ENCODE results near the gene TREML2. TPM values are rescaled to one million over a fixed set of nuclear protein-coding genes. Genes with fewer than 3 reads are reported as not detected.

TREML2 gene
- total RNA-seq, 1 donor from 2014 or later, result not detected

DNA sequence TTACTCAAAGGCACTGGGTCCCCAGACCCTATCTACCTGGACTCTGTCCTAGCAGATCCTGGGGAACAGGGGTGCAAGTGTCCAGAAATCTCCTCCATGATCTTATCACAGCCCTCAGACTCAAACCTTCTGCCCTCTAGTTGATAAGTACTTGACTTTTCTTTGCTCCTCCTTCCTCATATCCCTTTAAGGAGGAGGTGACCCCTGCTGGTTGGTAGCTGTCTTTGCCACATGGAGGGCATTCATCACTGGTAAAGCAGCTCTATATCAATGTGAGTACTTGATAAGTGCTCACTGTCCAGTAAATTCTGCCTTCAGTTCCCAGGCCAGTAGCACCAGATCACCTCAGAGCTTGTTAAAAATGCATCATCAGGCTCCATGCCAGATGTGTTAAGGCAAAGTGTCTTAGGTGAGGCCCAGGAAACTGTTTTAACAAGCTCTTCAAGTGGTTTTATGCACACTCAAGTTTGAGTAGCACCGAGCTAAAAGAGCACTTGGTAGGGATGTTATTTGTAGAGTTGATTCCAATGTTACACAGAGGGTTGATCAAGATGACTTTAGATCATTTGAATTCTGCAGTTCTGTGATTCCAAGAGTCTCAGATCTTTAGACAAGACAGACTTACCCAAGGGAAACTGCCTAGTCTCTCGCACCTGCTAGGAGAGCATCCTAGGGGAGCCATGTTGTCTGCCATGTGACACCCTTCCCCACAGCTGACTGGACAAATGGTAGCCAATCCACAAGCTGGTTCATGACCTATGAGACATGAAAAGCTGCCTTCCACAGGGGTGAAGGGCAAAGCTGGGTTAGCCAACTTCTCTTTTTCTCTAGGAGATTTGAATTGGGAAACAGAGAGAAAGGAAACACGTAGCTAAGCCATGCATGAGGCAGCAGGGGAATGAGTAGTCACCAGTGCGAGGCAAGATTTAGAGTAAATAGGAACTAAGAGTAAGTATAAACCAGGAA lies 18.6 kb downstream of the TREML2 start:
- DNase-seq, result no peak
- intact Hi-C loops (cut with micrococcal nuclease), result no loop called here
- ATAC-seq, result peak; percentile 73

- intact Hi-C loops (cut with micrococcal nuclease), result no loop called here
- DNase-seq (no peak), ATAC-seq (no peak)
These were observed 19.4 kb downstream of the TREML2 start for GRCh38 chr6:41181566-41181965.

GRCh38 chr6:41179163-41179562 lies 21.8 kb downstream of the TREML2 start:
- ATAC-seq (no peak), DNase-seq (no peak)
- intact Hi-C loops (cut with micrococcal nuclease), result no loop called here

DNA sequence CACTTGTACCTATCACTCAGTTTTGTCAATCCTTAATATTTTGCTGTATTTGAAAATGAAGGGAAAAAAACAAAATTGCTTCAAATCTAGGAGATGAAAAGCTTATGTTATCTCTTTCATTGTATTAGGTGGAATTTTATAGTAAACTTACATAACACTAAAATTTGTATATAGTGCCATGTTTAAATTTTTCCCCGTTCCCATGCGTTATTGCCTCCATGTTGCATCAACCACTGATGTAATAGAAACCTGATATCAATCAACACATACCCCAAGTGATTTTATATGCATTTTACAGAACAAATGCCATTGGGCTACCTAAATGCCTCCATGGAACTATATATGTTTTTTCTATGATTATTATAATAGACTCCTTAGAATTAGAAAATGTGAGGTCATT lies 23.3 kb downstream of the TREML2 start:
- ATAC-seq, result no peak

DNA sequence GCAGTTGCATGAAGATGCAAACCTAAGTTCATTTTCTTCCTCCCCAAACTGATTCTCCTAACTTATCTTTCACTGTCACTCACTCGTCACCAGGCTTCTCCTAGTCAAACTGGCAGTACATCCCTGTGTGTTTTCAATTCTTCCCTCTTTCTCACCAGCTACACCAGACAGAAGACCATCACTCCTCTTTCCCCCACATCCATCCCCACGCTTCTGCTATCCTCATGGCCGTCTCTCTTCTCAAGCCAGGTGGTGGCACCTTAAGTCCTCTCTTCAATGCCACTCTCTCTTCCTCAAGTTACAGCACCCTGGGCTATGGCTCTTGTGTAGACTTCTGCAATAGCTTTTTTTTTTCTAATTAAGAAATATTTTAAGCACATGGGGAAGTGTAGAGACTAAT lies 23.7 kb downstream of the TREML2 start:
- ATAC-seq (no peak), DNase-seq (no peak)
- intact Hi-C loops (cut with micrococcal nuclease), result no loop called here

More for the DNA sequence above, 23.3 kb downstream of the TREML2 start:
- intact Hi-C loops (cut with micrococcal nuclease), result no loop called here
- DNase-seq, result no peak

DNA sequence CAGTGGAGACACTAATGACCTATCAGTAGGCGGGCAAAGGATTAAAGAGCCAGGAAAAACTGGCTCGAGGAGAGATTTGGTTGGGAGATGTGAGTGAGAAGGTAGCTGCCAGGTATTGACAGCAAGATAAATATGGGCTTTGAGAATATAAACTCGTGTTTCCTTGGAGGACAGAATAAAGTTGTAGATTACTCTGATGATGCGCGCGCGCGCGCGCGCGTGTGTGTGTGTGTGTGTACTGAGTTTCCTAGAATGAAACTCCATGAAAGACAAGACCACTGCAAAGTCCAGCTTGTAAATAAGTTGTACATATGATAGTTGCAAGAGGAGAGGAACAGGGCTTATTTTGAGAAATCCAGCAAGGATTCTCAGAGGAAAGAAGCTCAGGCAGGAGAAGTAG lies 24.8 kb downstream of the TREML2 start:
- intact Hi-C loops (cut with micrococcal nuclease), result no loop called here
- DNase-seq (no peak), ATAC-seq (no peak)

GRCh38 chr6:41175084-41175483 lies 25.9 kb downstream of the TREML2 start:
- intact Hi-C loops (cut with micrococcal nuclease), result no loop called here
- ATAC-seq (no peak), DNase-seq (no peak)

DNA sequence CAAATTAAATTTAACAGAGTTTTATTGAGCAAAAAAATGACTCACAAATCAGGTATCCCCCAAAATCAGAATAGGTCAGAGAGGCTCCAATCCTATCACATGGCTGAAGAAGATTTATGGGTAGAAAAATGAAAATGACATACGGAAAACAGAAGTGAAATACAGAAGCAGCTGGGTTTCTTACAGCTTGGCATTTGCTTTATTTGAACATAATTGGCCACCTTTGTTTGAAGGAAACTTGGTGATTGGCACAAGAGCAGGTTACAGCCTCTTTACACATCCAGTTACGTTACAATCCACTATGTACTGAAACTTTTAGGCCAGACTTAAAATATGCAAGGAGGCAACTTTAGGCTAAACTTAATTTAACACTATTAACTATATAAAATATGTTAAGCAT lies 26.3 kb downstream of the TREML2 start:
- intact Hi-C loops (cut with micrococcal nuclease), result no loop called here
- DNase-seq (no peak), ATAC-seq (no peak)

DNA sequence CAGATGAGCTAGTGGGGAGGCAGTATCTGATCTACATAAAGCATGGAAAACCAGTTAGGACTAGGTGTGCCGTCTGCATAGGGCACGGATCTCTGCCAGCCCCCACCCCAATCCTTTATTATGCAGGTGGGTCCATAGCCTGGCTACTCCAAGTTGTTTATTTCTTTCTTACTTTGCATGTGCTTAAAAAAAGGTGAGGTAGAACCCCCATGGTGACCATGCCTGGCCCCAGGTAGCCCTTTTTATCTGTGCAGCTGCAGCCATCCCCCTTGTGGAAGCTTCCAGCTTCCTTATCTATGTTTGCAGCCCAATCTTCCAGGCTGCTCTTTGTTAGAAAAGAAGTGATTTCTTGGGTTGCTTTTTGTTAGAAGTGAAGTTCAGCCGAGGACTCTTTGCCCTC lies 29.0 kb downstream of the TREML2 start:
- intact Hi-C loops (cut with micrococcal nuclease), result no loop called here
- DNase-seq (no peak), ATAC-seq (no peak)

- DNase-seq (no peak), ATAC-seq (no peak)
- intact Hi-C loops (cut with micrococcal nuclease), result no loop called here
These were observed 30.3 kb downstream of the TREML2 start for GRCh38 chr6:41170547-41171160.

DNA sequence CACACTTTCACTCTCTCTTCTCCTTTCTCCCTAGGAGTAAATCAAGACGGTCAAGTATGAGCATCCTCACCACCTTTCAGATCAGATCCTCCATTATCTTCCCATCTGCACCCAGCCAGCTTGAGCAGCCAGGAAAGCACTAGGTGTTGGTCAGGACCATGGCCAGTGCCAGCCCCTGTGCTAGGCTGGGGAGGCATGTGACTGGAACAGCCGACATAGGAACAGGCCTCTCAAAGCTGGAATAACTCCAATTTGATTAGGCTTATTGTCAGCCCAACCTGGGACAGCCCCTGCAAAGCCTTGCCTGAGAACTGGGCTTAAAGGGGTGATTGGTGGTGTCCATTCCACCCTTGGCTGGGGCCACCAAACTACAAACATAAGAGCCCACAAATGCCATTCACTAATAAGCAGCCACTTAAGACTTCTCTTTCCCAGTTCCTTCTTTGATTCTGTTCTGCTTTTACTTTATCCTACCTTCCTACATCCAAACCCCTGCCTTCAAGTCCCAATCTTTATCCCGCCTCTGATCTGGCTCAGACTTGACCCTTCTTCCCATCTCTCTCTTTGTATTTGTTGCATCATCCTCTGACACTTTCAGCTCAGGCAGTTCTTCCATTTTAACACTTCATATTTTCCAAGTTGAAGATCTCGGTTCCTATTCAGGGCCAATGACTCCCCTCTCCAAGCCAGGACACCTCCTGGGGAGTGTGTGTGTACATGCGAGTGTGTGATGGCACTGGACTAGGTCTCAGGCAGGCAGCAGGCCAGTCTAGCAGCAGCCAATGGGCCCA lies 33.6 kb downstream of the TREML2 start:
- ATAC-seq (no peak), DNase-seq (no peak)
- intact Hi-C loops (cut with micrococcal nuclease), result no loop called here

- ATAC-seq, result no peak
- intact Hi-C loops (cut with micrococcal nuclease), result no loop called here
- DNase-seq, result no peak
These were observed 36.3 kb downstream of the TREML2 start for GRCh38 chr6:41164551-41165120.

GRCh38 chr6:41163419-41163717 lies 37.6 kb downstream of the TREML2 start:
- DNase-seq (no peak), ATAC-seq (no peak)
- intact Hi-C loops (cut with micrococcal nuclease), result no loop called here

- DNase-seq (no peak), ATAC-seq (no peak)
- intact Hi-C loops (cut with micrococcal nuclease), result no loop called here
These were observed 38.1 kb downstream of the TREML2 start, which contains the start of gene TREM2 for GRCh38 chr6:41162687-41163418. TSS of gene TREM2 (minus strand) at chr6:41163116. CDS start at chr6:41163082, 34 bp downstream.

- intact Hi-C loops (cut with micrococcal nuclease), result no loop called here
- DNase-seq (no peak), ATAC-seq (no peak)
These were observed 38.9 kb downstream of the TREML2 start for GRCh38 chr6:41161851-41162552.

DNA sequence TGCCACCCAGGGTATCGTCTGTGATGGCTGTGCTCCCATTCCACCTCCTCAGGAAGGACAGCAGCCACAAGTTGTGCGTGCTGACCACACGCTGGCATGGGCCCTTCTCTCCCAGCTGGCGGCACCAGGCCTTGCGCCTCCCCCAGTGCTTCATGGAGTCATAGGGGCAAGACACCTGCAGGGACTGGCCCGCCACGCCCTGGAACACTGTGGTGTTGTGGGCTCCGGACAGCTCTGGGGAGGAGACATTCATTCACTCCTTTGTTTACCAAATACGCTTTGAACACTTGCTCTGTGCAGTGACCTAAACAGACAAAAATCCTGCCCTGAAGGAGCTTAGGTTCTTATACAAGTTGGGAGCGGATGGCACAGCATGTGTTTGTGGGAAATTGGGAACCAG lies 39.6 kb downstream of the TREML2 start:
- intact Hi-C loops (cut with micrococcal nuclease), result no loop called here
- DNase-seq (no peak), ATAC-seq (no peak)

DNA sequence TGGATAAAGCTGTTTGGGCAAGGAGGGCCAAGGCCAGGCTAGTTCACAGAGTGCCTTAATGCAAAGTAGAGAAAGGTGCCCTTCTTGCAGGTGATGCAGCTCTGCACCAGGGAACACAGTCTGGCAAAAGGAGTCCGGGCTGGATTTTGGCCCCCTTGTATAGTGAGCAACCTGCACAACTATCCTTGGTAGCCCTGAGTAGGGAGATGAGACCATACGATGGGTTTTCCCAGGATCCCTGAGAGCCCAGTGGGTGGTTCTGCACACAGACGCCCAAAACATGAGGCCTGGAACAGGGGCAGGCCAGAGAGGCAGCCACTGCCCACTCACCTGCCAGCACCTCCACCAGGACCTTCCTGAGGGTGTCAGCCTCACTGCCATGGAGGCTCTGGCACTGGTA lies 40.0 kb downstream of the TREML2 start:
- intact Hi-C loops (cut with micrococcal nuclease), result no loop called here
- DNase-seq (no peak), ATAC-seq (no peak)

GRCh38 chr6:41159415-41160082 lies 41.4 kb downstream of the TREML2 start:
- DNase-seq, result no peak
- ATAC-seq, result no peak
- intact Hi-C loops (cut with micrococcal nuclease), result no loop called here

Measured in left ventricle myocardium superior (tissue), 1 donor.